IMR-90 (cell line): ENCODE measurements around the gene SUGT1. TPM values are rescaled to one million over a fixed set of nuclear protein-coding genes. Genes with fewer than 3 reads are reported as not detected.

ENCODE experiments used
- ATAC-seq: fragments of 200-7000 bp; cut with Tn5 transposase; 2 replicates; pipeline ENCODE4 v1.9.1; 2020; ENCODE audit warnings: low read depth, mild to moderate bottlenecking, moderate library complexity
- BruUV-seq: library from RNA; stranded (reverse); fragments of 400-500 nt; replicated peaks from 2 replicates; lab custom pipeline; 2021; lab: Mats Ljungman, UMichigan
- CTCF ChIA-PET: fragments of 300-600 bp; formaldehyde crosslinking; extraction: SDS; loops from one replicate; lab custom pipeline; 2021; ENCODE audit warnings: antibody characterized with exemption; lab: Yijun Ruan, JAX
- POLR2A ChIA-PET: fragments of 300-600 bp; sonication (Branson Sonifier 250); formaldehyde crosslinking; loops from one replicate; lab custom pipeline; 2022; ENCODE audit warnings: antibody characterized with exemption; ENCODE audit not compliant: unreplicated experiment; lab: Charles Lee
- DNase-seq: peaks from one replicate; pipeline ENCODE4 v3.0.0; 2013
- H2AFZ ChIP-seq: replicated peaks from 2 replicates; pipeline ENCODE3; 2013; ENCODE audit warnings: low read length, mild to moderate bottlenecking; ENCODE audit not compliant: poor library complexity
- H2AK5ac ChIP-seq: 2 replicates; pipeline ENCODE4 v1.6.1; 2013; ENCODE audit warnings: low read depth, low read length, inconsistent platforms
- H2AK9ac ChIP-seq: replicated peaks from 2 replicates; pipeline ENCODE3; 2013; ENCODE audit warnings: mild to moderate bottlenecking, low read depth, low read length, moderate library complexity; ENCODE audit not compliant: poor library complexity
- H2BK120ac ChIP-seq: 2 replicates; pipeline ENCODE4 v1.6.1; 2013; ENCODE audit warnings: low read depth, low read length, inconsistent platforms
- H2BK15ac ChIP-seq: 3 replicates; pipeline ENCODE4 v1.6.1; 2013; ENCODE audit warnings: low read depth, low read length, inconsistent platforms
- H2BK20ac ChIP-seq: 2 replicates; pipeline ENCODE4 v1.6.1; 2013; ENCODE audit warnings: low read depth, mild to moderate bottlenecking, inconsistent platforms, low read length, moderate library complexity
- H2BK5ac ChIP-seq: 2 replicates; pipeline ENCODE4 v1.6.1; 2013; ENCODE audit warnings: mild to moderate bottlenecking, low read depth, low read length, inconsistent platforms; ENCODE audit not compliant: poor library complexity, severe bottlenecking
- H3K14ac ChIP-seq: replicated peaks from 2 replicates; pipeline ENCODE4 v1.6.1; 2013; ENCODE audit warnings: low read depth, low read length, inconsistent platforms
- H3K18ac ChIP-seq: 2 replicates; pipeline ENCODE4 v1.6.1; 2013; ENCODE audit warnings: low read depth, low read length, control low read depth
- H3K23ac ChIP-seq: 2 replicates; pipeline ENCODE4 v1.6.1; 2013; ENCODE audit warnings: low read depth, low read length, inconsistent platforms
- H3K27ac ChIP-seq: 2 replicates; pipeline ENCODE4 v1.5.1; 2013; ENCODE audit warnings: mild to moderate bottlenecking, control low read depth, low read length; ENCODE audit not compliant: insufficient read depth
- H3K27me3 ChIP-seq: 2 replicates; pipeline ENCODE4 v1.6.1; 2013; ENCODE audit warnings: low read length; ENCODE audit not compliant: control insufficient read depth, insufficient read depth
- H3K36me3 ChIP-seq: 2 replicates; pipeline ENCODE4 v1.6.1; 2013; ENCODE audit warnings: low read length, mixed read lengths; ENCODE audit not compliant: control insufficient read depth, insufficient read depth
- H3K4ac ChIP-seq: 2 replicates; pipeline ENCODE4 v1.6.1; 2013; ENCODE audit warnings: low read depth, low read length, inconsistent platforms
- H3K4me1 ChIP-seq: 2 replicates; pipeline ENCODE4 v1.6.1; 2013; ENCODE audit warnings: low read length, mixed read lengths; ENCODE audit not compliant: control insufficient read depth, insufficient read depth
- H3K4me2 ChIP-seq: 2 replicates; pipeline ENCODE4 v1.6.1; 2013; ENCODE audit warnings: low read depth, mild to moderate bottlenecking, control low read depth, low read length, moderate library complexity
- H3K4me3 ChIP-seq: 2 replicates; pipeline ENCODE4 v1.5.1; 2013; ENCODE audit warnings: low read depth, mild to moderate bottlenecking, control low read depth, low read length, moderate library complexity; ENCODE audit not compliant: insufficient read depth
- H3K56ac ChIP-seq: 2 replicates; pipeline ENCODE4 v1.6.1; 2013; ENCODE audit warnings: low read length, inconsistent platforms; ENCODE audit not compliant: insufficient read depth; ENCODE audit errors: extremely low read depth
- H3K79me1 ChIP-seq, 2 experiments: 2 replicates each; pipeline ENCODE4 v1.6.1; 2013; ENCODE audit warnings: low read length in 2 of 2, inconsistent platforms in 1 of 2, low read depth in 1 of 2
- H3K9ac ChIP-seq: 2 replicates; pipeline ENCODE4 v1.6.1; 2013; ENCODE audit warnings: low read depth, low read length, control low read depth
- H3K9me1 ChIP-seq: 2 replicates; pipeline ENCODE4 v1.6.1; 2013; ENCODE audit warnings: low read length, inconsistent platforms; ENCODE audit not compliant: insufficient read depth
- H3K9me3 ChIP-seq: 2 replicates; pipeline ENCODE4 v1.6.1; 2013; ENCODE audit warnings: low read length; ENCODE audit not compliant: control insufficient read depth, insufficient read depth
- H4K20me1 ChIP-seq: 2 replicates; pipeline ENCODE4 v1.6.1; 2013; ENCODE audit warnings: low read length, inconsistent platforms; ENCODE audit not compliant: insufficient read depth
- H4K5ac ChIP-seq: 2 replicates; pipeline ENCODE4 v1.6.1; 2013; ENCODE audit warnings: mild to moderate bottlenecking, low read depth, low read length, control low read depth
- H4K8ac ChIP-seq, 2 experiments: 2 replicates each; pipeline ENCODE4 v1.6.1; 2013; ENCODE audit warnings: low read depth in 2 of 2, low read length in 2 of 2, control low read depth in 1 of 2, inconsistent platforms in 1 of 2
- H4K91ac ChIP-seq: 2 replicates; pipeline ENCODE4 v1.6.1; 2013; ENCODE audit warnings: low read depth, low read length, inconsistent platforms; ENCODE audit not compliant: insufficient read depth
- BHLHE40 ChIP-seq: fragments of 150-350 bp; IDR thresholded peaks from 2 replicates; pipeline ENCODE4 v1.6.1; 2016; ENCODE audit warnings: mild to moderate bottlenecking, low read depth, low read length
- CEBPB ChIP-seq: IDR thresholded peaks from 2 replicates; pipeline ENCODE4 v1.6.1; 2012; ENCODE audit warnings: low read depth, low read length, improper control_type of control experiment
- CHD1 ChIP-seq: IDR thresholded peaks from 2 replicates; pipeline ENCODE4 v1.6.1; 2012; ENCODE audit warnings: low read depth, low read length, improper control_type of control experiment
- ELK1 ChIP-seq: fragments of 150-350 bp; IDR thresholded peaks from 2 replicates; pipeline ENCODE4 v1.6.1; 2016; ENCODE audit warnings: low read depth, mild to moderate bottlenecking, low read length, moderate library complexity, borderline replicate concordance
- FOS ChIP-seq: fragments of 150-350 bp; IDR thresholded peaks from 2 replicates; pipeline ENCODE4 v1.6.1; 2016; ENCODE audit warnings: low read depth, low read length
- MAFK ChIP-seq: IDR thresholded peaks from 2 replicates; pipeline ENCODE4 v1.6.1; 2012; ENCODE audit warnings: low read depth, low read length, improper control_type of control experiment
- MAZ ChIP-seq: IDR thresholded peaks from 2 replicates; pipeline ENCODE4 v1.6.1; 2012; ENCODE audit warnings: low read depth, mild to moderate bottlenecking, low read length, improper control_type of control experiment, moderate library complexity, borderline replicate concordance
- MXI1 ChIP-seq: IDR thresholded peaks from 2 replicates; pipeline ENCODE4 v1.6.1; 2012; ENCODE audit warnings: low read depth, mild to moderate bottlenecking, low read length, moderate library complexity, borderline replicate concordance
- NFE2L2 ChIP-seq: fragments of 150-350 bp; IDR thresholded peaks from 2 replicates; pipeline ENCODE4 v1.6.1; 2016; ENCODE audit warnings: low read depth, mild to moderate bottlenecking, low read length
- POLR2A ChIP-seq: IDR thresholded peaks from 2 replicates; pipeline ENCODE4 v1.6.1; 2012; ENCODE audit warnings: mild to moderate bottlenecking, low read depth, low read length
- RAD21 ChIP-seq: IDR thresholded peaks from 2 replicates; pipeline ENCODE4 v1.6.1; 2012; ENCODE audit warnings: low read length, improper control_type of control experiment
- RCOR1 ChIP-seq: IDR thresholded peaks from 2 replicates; pipeline ENCODE4 v1.6.1; 2012; ENCODE audit warnings: mild to moderate bottlenecking, low read length, improper control_type of control experiment; ENCODE audit not compliant: insufficient replicate concordance
- RFX5 ChIP-seq: IDR thresholded peaks from 2 replicates; pipeline ENCODE4 v1.8.0; 2012; ENCODE audit warnings: low read depth, mild to moderate bottlenecking, low read length, moderate library complexity
- SMC3 ChIP-seq: fragments of 150-350 bp; IDR thresholded peaks from 2 replicates; pipeline ENCODE4 v1.6.1; 2016; ENCODE audit warnings: low read depth, mild to moderate bottlenecking, antibody characterized with exemption, low read length, moderate library complexity
- WGBS, 2 experiments: methylation state at CpG; one replicate each; pipeline versions ENCODE4 v1.1.5 to v1.1.7; 2013; ENCODE audit warnings: missing lambda C conversion rate in 2 of 2; ENCODE audit not compliant: insufficient read length in 1 of 2; ENCODE audit errors: extremely low coverage in 2 of 2; 5-methylcytosine and 5-hydroxymethylcytosine counted together
- dilution Hi-C: fragments of 300-500 bp; cut with HindIII; formaldehyde crosslinking; loops from one replicate; pipeline ENCODE4 v1.14.3; 2018; ENCODE audit warnings: low sequenced_read_pairs; ENCODE audit not compliant: unreplicated experiment
- in situ Hi-C: fragments of 300-500 bp; cut with MboI; formaldehyde crosslinking; loops from 3 replicates; pipeline ENCODE4 v1.14.3; 2019; ENCODE audit warnings: low sequenced_read_pairs, inconsistent platforms, mixed read lengths
- intact Hi-C: fragments of 100-400 bp; cut with micrococcal nuclease; formaldehyde crosslinking; loops from 2 replicates; pipeline ENCODE4 v1.10.0; 2022
- polyA plus RNA-seq, 3 experiments: library from polyadenylated mRNA; depleted of rRNA; stranded (reverse); fragments of >200 nt; gene quantifications; 2 replicates each; pipeline ENCODE4 v1.2.3, GENCODE V29; 2012; ENCODE audit warnings: low replicate concordance in 1 of 3
- total RNA-seq: library from RNA; depleted of rRNA; stranded (reverse); fragments of >200 nt; gene quantifications from 2 replicates; pipeline ENCODE4 v1.2.3, GENCODE V29; 2012
- TF ChIP-seq, protein P1 (sequence below): fragments of 150-350 bp; IDR thresholded peaks from 2 replicates; pipeline ENCODE4 v1.6.1; 2017; ENCODE audit warnings: mild to moderate bottlenecking, antibody characterized with exemption, low read length, low read depth
- TF ChIP-seq, protein P2 (sequence below): conservative IDR thresholded peaks from 2 replicates; pipeline ENCODE4 v1.5.1; 2012; ENCODE audit warnings: mild to moderate bottlenecking, low read depth, low read length, improper control_type of control experiment

Gene SUGT1
- total and polyA plus RNA-seq, 2 of the 4 experiments (the other 2 are of a cell fraction), result 21.5 to 24.6 TPM

DNA sequence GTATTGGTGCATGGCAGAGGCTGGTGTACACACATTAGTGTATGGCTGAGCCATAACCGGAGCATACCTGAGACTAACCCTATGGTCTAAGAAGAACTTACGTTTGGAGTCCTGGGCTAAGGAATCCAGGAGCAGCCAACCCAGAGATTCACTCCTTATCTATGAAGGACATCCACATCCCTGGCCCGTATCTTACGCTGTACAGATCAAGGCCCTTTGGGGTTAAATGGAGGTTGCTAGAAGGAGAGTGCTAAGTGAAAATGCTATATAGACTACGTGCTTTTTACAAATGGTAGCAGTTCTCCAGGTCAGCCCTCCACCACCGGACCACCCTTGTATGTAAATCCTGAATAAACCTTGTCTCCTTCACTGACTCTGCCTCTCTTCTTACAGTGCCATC is 1.9 kb upstream of the SUGT1 start:
- Histone ChIP-seq H3K9ac (peak overlapping the region; percentile 100), H3K56ac (no peak overlapping the region), H3K27me3 (no peaks in the 10 kb centered on the region), H3K4me2 (peak overlapping the region; percentile 80), H3K4ac (peak overlapping the region; percentile 81), H3K27ac (peak overlapping the region; percentile 20; the same call in 1 of the 2 replicates), H3K9me3 (no peaks in the 10 kb centered on the region), H2AFZ (no peak overlapping the region), H3K79me1 (peaks cover 9 to 33% of the 10 kb centered on the region in 2 experiments), H2BK120ac (no peak overlapping the region), H3K14ac (peak overlapping the region; percentile 79), H2BK15ac (no peak overlapping the region), H4K8ac (peak overlapping the region; percentile 50 to 94; a peak in 3 of 4 replicates), H4K20me1 (no peaks in the 10 kb centered on the region), H2BK5ac (peak overlapping the region; percentile 8), H2AK5ac (0 out of 2 replicates have a peak overlapping the region, but pooled peaks have one; percentile 11), H2BK20ac (no peak overlapping the region), H3K4me1 (peaks cover 2% of the 10 kb centered on the region; the same call in 1 of the 2 replicates), H2AK9ac (peak overlapping the region; percentile 73), H4K91ac (0 out of 2 replicates have a peak overlapping the region, but pooled peaks have one; percentile 1), H3K23ac (peak overlapping the region; percentile 70), H3K36me3 (peaks cover 8% of the 10 kb centered on the region), H3K4me3 (peak overlapping the region; percentile 93), H3K9me1 (no peaks in the 10 kb centered on the region), H3K18ac (no peak overlapping the region), H4K5ac (no peak overlapping the region)
- BruUV-seq, result no TSS peak
- ChIA-PET POLR2A (no interaction called here), CTCF (no interaction called here)
- intact Hi-C loops (loop anchor here (5.0 to 10.0 kb wide), 2 partner anchors 76 to 193 kb away; partner anchors contain the start of gene CKAP2), dilution Hi-C loops (no loop called here), in situ Hi-C loops (loop anchor here (10.0 kb wide), 1 partner anchor 196 kb away; the partner anchor contains the start of genes CKAP2 and VPS36)
- no peak for DNase-seq
- no peak for ATAC-seq
- TF ChIP-seq CEBPB (no peak), NFE2L2 (no peak), MAFK (no peak), CHD1 (no peak), FOS (no peak), RAD21 (no peak), SMC3 (no peak), MAZ (no peak), POLR2A (no peak), RFX5 (no peak), RCOR1 (no peak), BHLHE40 (no peak), MXI1 (no peak), ELK1 (no peak)
- TF ChIP-seq, protein P1, sequence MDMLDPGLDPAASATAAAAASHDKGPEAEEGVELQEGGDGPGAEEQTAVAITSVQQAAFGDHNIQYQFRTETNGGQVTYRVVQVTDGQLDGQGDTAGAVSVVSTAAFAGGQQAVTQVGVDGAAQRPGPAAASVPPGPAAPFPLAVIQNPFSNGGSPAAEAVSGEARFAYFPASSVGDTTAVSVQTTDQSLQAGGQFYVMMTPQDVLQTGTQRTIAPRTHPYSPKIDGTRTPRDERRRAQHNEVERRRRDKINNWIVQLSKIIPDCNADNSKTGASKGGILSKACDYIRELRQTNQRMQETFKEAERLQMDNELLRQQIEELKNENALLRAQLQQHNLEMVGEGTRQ, result no peak
- TF ChIP-seq, protein P2, sequence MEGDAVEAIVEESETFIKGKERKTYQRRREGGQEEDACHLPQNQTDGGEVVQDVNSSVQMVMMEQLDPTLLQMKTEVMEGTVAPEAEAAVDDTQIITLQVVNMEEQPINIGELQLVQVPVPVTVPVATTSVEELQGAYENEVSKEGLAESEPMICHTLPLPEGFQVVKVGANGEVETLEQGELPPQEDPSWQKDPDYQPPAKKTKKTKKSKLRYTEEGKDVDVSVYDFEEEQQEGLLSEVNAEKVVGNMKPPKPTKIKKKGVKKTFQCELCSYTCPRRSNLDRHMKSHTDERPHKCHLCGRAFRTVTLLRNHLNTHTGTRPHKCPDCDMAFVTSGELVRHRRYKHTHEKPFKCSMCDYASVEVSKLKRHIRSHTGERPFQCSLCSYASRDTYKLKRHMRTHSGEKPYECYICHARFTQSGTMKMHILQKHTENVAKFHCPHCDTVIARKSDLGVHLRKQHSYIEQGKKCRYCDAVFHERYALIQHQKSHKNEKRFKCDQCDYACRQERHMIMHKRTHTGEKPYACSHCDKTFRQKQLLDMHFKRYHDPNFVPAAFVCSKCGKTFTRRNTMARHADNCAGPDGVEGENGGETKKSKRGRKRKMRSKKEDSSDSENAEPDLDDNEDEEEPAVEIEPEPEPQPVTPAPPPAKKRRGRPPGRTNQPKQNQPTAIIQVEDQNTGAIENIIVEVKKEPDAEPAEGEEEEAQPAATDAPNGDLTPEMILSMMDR, result no peak
- 20% methylated on average over 2 of the region's 6 CpGs; no CpG with 5 or more reads in 1 of the 2 experiments for WGBS, 2 experiments
